Neural crest cell (in vitro differentiated cells): ENCODE measurements around the gene FHOD3. TPM values are rescaled to one million over a fixed set of nuclear protein-coding genes. Genes with fewer than 3 reads are reported as not detected.

Experiments
- DNase-seq: peaks from one replicate; pipeline ENCODE4 v3.0.0; 2021; ENCODE audit warnings: low read depth, mixed read lengths, low spot score
- H3K27ac Mint-ChIP-seq: one replicate; pipeline ENCODE4 v1.8.0; 2021; ENCODE audit warnings: mild to moderate bottlenecking, mixed read lengths; ENCODE audit not compliant: unreplicated experiment
- H3K27me3 Mint-ChIP-seq: 2 replicates; pipeline ENCODE4 v1.8.0; 2021; ENCODE audit warnings: low read depth, mild to moderate bottlenecking, mixed read lengths
- H3K36me3 Mint-ChIP-seq: 2 replicates; pipeline ENCODE4 v1.8.0; 2021; ENCODE audit warnings: low read depth, mild to moderate bottlenecking, mixed read lengths
- H3K4me1 Mint-ChIP-seq: 2 replicates; pipeline ENCODE4 v1.8.0; 2021; ENCODE audit warnings: mixed read lengths
- H3K4me3 Mint-ChIP-seq: one replicate; pipeline ENCODE4 v1.8.0; 2021; ENCODE audit warnings: mild to moderate bottlenecking, mixed read lengths
- H3K9me3 Mint-ChIP-seq: 2 replicates; pipeline ENCODE4 v1.8.0; 2021; ENCODE audit warnings: mixed read lengths
- CTCF ChIP-seq: fragments of 200-600 bp; sonication (generic); conservative IDR thresholded peaks from 2 replicates; pipeline ENCODE4 v1.5.0; 2021; ENCODE audit warnings: antibody characterized with exemption, mild to moderate bottlenecking
- total RNA-seq: library from RNA; stranded (reverse); gene quantifications from 2 replicates; pipeline ENCODE4 v1.2.1, GENCODE V29; 2021

FHOD3 gene
- total RNA-seq, 1 donor from 2014 or later: 28.6 TPM

- Mint-ChIP-seq H3K9me3 (no peaks in the 10 kb centered on the region), H3K4me1 (peaks cover 4% of the 10 kb centered on the region), H3K27me3 (no peaks in the 10 kb centered on the region), H3K4me3 (no peak overlapping the region), H3K27ac (no peak overlapping the region), H3K36me3 (peaks cover 48% of the 10 kb centered on the region)
- TF ChIP-seq CTCF: no peak
- no peak for DNase-seq
These were observed 507.6 kb downstream of the FHOD3 start for GRCh38 chr18:36805105-36805504.

DNA sequence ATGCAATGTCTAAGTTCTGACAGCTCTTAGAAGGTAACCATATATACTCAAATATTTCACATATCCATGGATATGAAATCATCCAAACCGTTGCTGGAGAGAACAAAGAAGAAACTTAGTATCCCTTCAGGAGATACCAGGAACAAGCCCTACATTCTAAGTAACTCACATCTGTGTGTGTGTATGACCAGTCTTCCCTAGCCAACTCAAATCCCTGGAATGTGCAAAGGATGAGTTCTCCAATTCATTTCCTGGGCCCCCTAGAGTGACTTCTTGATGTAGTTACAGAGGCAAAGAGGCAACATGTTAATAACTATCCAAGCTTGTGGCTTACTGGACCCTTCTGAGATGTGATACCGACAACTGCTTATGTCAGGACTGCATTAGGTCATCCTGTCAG, 511.2 kb downstream of the FHOD3 start:
- H3K27ac Mint-ChIP-seq: no peak overlapping the region
- H3K4me3 Mint-ChIP-seq: no peak overlapping the region
- H3K9me3 Mint-ChIP-seq: no peaks in the 10 kb centered on the region
- no peak for TF ChIP-seq CTCF
- peaks cover 25% of the 10 kb centered on the region for H3K36me3 Mint-ChIP-seq
- H3K4me1 Mint-ChIP-seq: peaks cover 4% of the 10 kb centered on the region
- DNase-seq: no peak
- no peaks in the 10 kb centered on the region for H3K27me3 Mint-ChIP-seq

GRCh38 chr18:36809590-36810381, 512.3 kb downstream of the FHOD3 start:
- H3K27me3 Mint-ChIP-seq: no peaks in the 10 kb centered on the region
- peak; percentile 91 for TF ChIP-seq CTCF
- peak; percentile 17 for DNase-seq
- no peaks in the 10 kb centered on the region for H3K9me3 Mint-ChIP-seq
- H3K27ac Mint-ChIP-seq: no peak overlapping the region
- peaks cover 4% of the 10 kb centered on the region for H3K4me1 Mint-ChIP-seq
- no peak overlapping the region for H3K4me3 Mint-ChIP-seq
- peaks cover 15% of the 10 kb centered on the region for H3K36me3 Mint-ChIP-seq

GRCh38 chr18:36811430-36811829, 513.9 kb downstream of the FHOD3 start:
- Mint-ChIP-seq H3K36me3 (peaks cover 8% of the 10 kb centered on the region), H3K4me3 (no peak overlapping the region), H3K4me1 (peaks cover 4% of the 10 kb centered on the region), H3K27ac (no peak overlapping the region), H3K27me3 (no peaks in the 10 kb centered on the region), H3K9me3 (no peaks in the 10 kb centered on the region)
- no peak for DNase-seq
- TF ChIP-seq CTCF: no peak

GRCh38 chr18:36811955-36812354, 514.4 kb downstream of the FHOD3 start:
- Mint-ChIP-seq H3K27me3 (no peaks in the 10 kb centered on the region), H3K4me3 (no peak overlapping the region), H3K9me3 (no peaks in the 10 kb centered on the region), H3K36me3 (peaks cover 8% of the 10 kb centered on the region), H3K4me1 (peaks cover 4% of the 10 kb centered on the region), H3K27ac (no peak overlapping the region)
- no peak for DNase-seq
- no peak for TF ChIP-seq CTCF
